ENCODE data around the gene MEOX2.

Gene MEOX2

GRCh38 chr7:15686295-15686956 lies at the start of gene MEOX2:
MEOX2 (minus strand) TSS chr7:15686683; CDS start chr7:15686402, 281 bp downstream.
- Histone ChIP-seq H3K79me2 (ENCODE audit: low read length) (no peaks in the 10 kb centered on the region), H4K20me1 (ENCODE audit: insufficient read depth, low read length) (no peaks in the 10 kb centered on the region), H3K27ac (ENCODE audit: low read length) (no peak within 1 kb of the TSS), H3K27me3 (ENCODE audit: low read depth, low read length) (no peaks in the 10 kb centered on the region), H3K36me3 (replicated peaks; ENCODE audit: low read depth, low read length) (no peaks in the 10 kb centered on the region), H3K9me3 (ENCODE audit: insufficient read depth, low read length) (no peaks in the 10 kb centered on the region), H3K4me3 (ENCODE audit: low read length) (no peak within 1 kb of the TSS), H3K4me2 (ENCODE audit: low read length) (no peak within 1 kb of the TSS), H3K9ac (ENCODE audit: low read length) (no peak within 1 kb of the TSS), H2AFZ (ENCODE audit: low read depth, low read length) (no peak within 1 kb of the TSS), H3K4me1 (ENCODE audit: low read length) (no peaks in the 10 kb centered on the region)
- TF ChIP-seq CTCF (IDR thresholded peaks at IDR 0.05; ENCODE audit: low read depth, low read length) (no peak), EZH2phosphoT487 (IDR thresholded peaks at IDR 0.05; ENCODE audit: low read depth) (no peak)

GRCh38 chr7:15729746-15730145 lies 43.3 kb upstream of the MEOX2 start:
- H3K36me3 ChIP-seq (replicated peaks; ENCODE audit: low read depth, low read length), result no peaks in the 10 kb centered on the region
- no peak overlapping the region for H3K27ac ChIP-seq (ENCODE audit: low read length)
- no peaks in the 10 kb centered on the region for H4K20me1 ChIP-seq (ENCODE audit: insufficient read depth, low read length)
- H3K9ac ChIP-seq (ENCODE audit: low read length), result no peak overlapping the region
- no peak overlapping the region for H2AFZ ChIP-seq (ENCODE audit: low read depth, low read length)
- no peaks in the 10 kb centered on the region for H3K4me1 ChIP-seq (ENCODE audit: low read length)
- no peak overlapping the region for H3K4me2 ChIP-seq (ENCODE audit: low read length)
- no peaks in the 10 kb centered on the region for H3K27me3 ChIP-seq (ENCODE audit: low read depth, low read length)
- H3K4me3 ChIP-seq (ENCODE audit: low read length), result no peak overlapping the region
- no peak for TF ChIP-seq CTCF (IDR thresholded peaks at IDR 0.05; ENCODE audit: low read depth, low read length)
- no peak for TF ChIP-seq EZH2phosphoT487 (IDR thresholded peaks at IDR 0.05; ENCODE audit: low read depth)
- no peaks in the 10 kb centered on the region for H3K79me2 ChIP-seq (ENCODE audit: low read length)
- no peaks in the 10 kb centered on the region for H3K9me3 ChIP-seq (ENCODE audit: insufficient read depth, low read length)

- Histone ChIP-seq H3K4me3 (ENCODE audit: low read length) (no peak overlapping the region), H3K4me2 (ENCODE audit: low read length) (no peak overlapping the region)
- no peak for TF ChIP-seq CTCF (IDR thresholded peaks at IDR 0.05; ENCODE audit: low read depth, low read length)
Measured at GRCh38 chr7:15725051-15725450, 38.6 kb upstream of the MEOX2 start.

GRCh38 chr7:15723841-15724240 lies 37.4 kb upstream of the MEOX2 start:
- Histone ChIP-seq H3K27ac (ENCODE audit: low read length) (no peak overlapping the region), H4K20me1 (ENCODE audit: insufficient read depth, low read length) (no peaks in the 10 kb centered on the region), H3K36me3 (replicated peaks; ENCODE audit: low read depth, low read length) (no peaks in the 10 kb centered on the region), H3K9me3 (ENCODE audit: insufficient read depth, low read length) (no peaks in the 10 kb centered on the region), H3K4me1 (ENCODE audit: low read length) (peaks cover 8% of the 10 kb centered on the region; the same call in 1 of the 2 replicates), H2AFZ (ENCODE audit: low read depth, low read length) (no peak overlapping the region), H3K79me2 (ENCODE audit: low read length) (no peaks in the 10 kb centered on the region), H3K27me3 (ENCODE audit: low read depth, low read length) (no peaks in the 10 kb centered on the region), H3K9ac (ENCODE audit: low read length) (no peak overlapping the region), H3K4me2 (ENCODE audit: low read length) (no peak overlapping the region), H3K4me3 (ENCODE audit: low read length) (no peak overlapping the region)
- no peak for TF ChIP-seq EZH2phosphoT487 (IDR thresholded peaks at IDR 0.05; ENCODE audit: low read depth)
- no peak for TF ChIP-seq CTCF (IDR thresholded peaks at IDR 0.05; ENCODE audit: low read depth, low read length)

More at GRCh38 chr7:15725051-15725450, 38.6 kb upstream of the MEOX2 start:
- H3K27ac ChIP-seq (ENCODE audit: low read length), result no peak overlapping the region
- no peaks in the 10 kb centered on the region for H3K27me3 ChIP-seq (ENCODE audit: low read depth, low read length)
- no peaks in the 10 kb centered on the region for H3K79me2 ChIP-seq (ENCODE audit: low read length)
- H3K4me1 ChIP-seq (ENCODE audit: low read length), result peaks cover 8% of the 10 kb centered on the region; the same call in 1 of the 2 replicates
- no peaks in the 10 kb centered on the region for H3K36me3 ChIP-seq (replicated peaks; ENCODE audit: low read depth, low read length)
- H2AFZ ChIP-seq (ENCODE audit: low read depth, low read length), result no peak overlapping the region
- H4K20me1 ChIP-seq (ENCODE audit: insufficient read depth, low read length), result no peaks in the 10 kb centered on the region
- H3K9ac ChIP-seq (ENCODE audit: low read length), result no peak overlapping the region
- H3K9me3 ChIP-seq (ENCODE audit: insufficient read depth, low read length), result no peaks in the 10 kb centered on the region
